OCI-LY3 (cell line): ENCODE measurements around the gene CACTIN.
A peak's percentile ranks its signal among the peaks of the same experiment; 100 is the strongest.
"Not testable (repeated sequence)": the region's sequence is repeated elsewhere in the genome, so short reads cannot be mapped to it uniquely, and the experiment has no call there.

Experiments
- H2AFZ ChIP-seq: fragments of 200-600, 300-600 bp; shearing (Covaris generic); 2 replicates; pipeline ENCODE4 v1.6.0; 2014; ENCODE audit warnings: antibody characterized with exemption, low read depth, low read length
- H3K27ac ChIP-seq: fragments of 200-600, 300-600 bp; sonication (generic); 2 replicates; pipeline ENCODE4 v1.5.1; 2014; ENCODE audit warnings: mild to moderate bottlenecking, low read length, moderate library complexity, mixed read lengths
- H3K27me3 ChIP-seq: fragments of 200-600, 300-600 bp; sonication (generic); 2 replicates; pipeline ENCODE4 v1.6.1; 2014; ENCODE audit warnings: low read depth, low read length, mixed read lengths
- H3K36me3 ChIP-seq: fragments of 200-600, 300-600 bp; sonication (generic); replicated peaks from 2 replicates; pipeline ENCODE3; 2014; ENCODE audit warnings: low read depth, low read length, mixed read lengths
- H3K4me1 ChIP-seq: fragments of 300-600, 200-600 bp; sonication (generic); 2 replicates; pipeline ENCODE4 v1.6.1; 2014; ENCODE audit warnings: low read length, mixed read lengths
- H3K4me2 ChIP-seq: fragments of 200-600, 300-600 bp; sonication (generic); 2 replicates; pipeline ENCODE4 v1.6.1; 2014; ENCODE audit warnings: low read length, mixed read lengths
- H3K4me3 ChIP-seq: fragments of 300-600, 200-600 bp; sonication (generic); 2 replicates; pipeline ENCODE4 v1.5.1; 2014; ENCODE audit warnings: antibody characterized with exemption, mild to moderate bottlenecking, low read length, moderate library complexity
- H3K79me2 ChIP-seq: fragments of 300-600, 200-600 bp; shearing (Covaris generic); 2 replicates; pipeline ENCODE4 v1.6.1; 2014; ENCODE audit warnings: mild to moderate bottlenecking, low read length, mixed read lengths
- H3K9ac ChIP-seq: fragments of 300-600, 200-600 bp; shearing (Covaris generic); 2 replicates; pipeline ENCODE4 v1.6.0; 2014; ENCODE audit warnings: mild to moderate bottlenecking, low read length, moderate library complexity
- H3K9me3 ChIP-seq: fragments of 200-600, 300-600 bp; shearing (Covaris generic); 2 replicates; pipeline ENCODE4 v1.6.1; 2014; ENCODE audit warnings: low read length, mixed read lengths; ENCODE audit not compliant: insufficient read depth
- H4K20me1 ChIP-seq: fragments of 200-600, 300-600 bp; sonication (generic); 2 replicates; pipeline ENCODE4 v1.6.1; 2016; ENCODE audit warnings: low read length, mixed read lengths; ENCODE audit not compliant: insufficient read depth
- CTCF ChIP-seq: fragments of 200-600, 300-600 bp; sonication (generic); IDR thresholded peaks from 2 replicates; pipeline ENCODE4 v1.5.1; 2014; ENCODE audit warnings: antibody characterized with exemption, low read length, low read depth
- EZH2phosphoT487 ChIP-seq: fragments of 200-600 bp; shearing (Covaris generic); IDR thresholded peaks from 2 replicates; pipeline ENCODE4 v1.6.1; 2018; ENCODE audit warnings: antibody characterized with exemption, mixed run types, low read depth

The CACTIN gene

GRCh38 chr19:3632098-3632497, 5.5 kb upstream of the CACTIN start:
- Histone ChIP-seq H3K27me3 (no peaks in the 10 kb centered on the region), H3K4me2 (no peak overlapping the region), H3K79me2 (no peaks in the 10 kb centered on the region), H3K4me1 (peaks cover 4% of the 10 kb centered on the region), H4K20me1 (no peaks in the 10 kb centered on the region), H3K27ac (no peak overlapping the region), H3K4me3 (no peak overlapping the region), H3K9me3 (no peaks in the 10 kb centered on the region), H3K9ac (no peak overlapping the region), H2AFZ (no peak overlapping the region), H3K36me3 (peaks cover 11% of the 10 kb centered on the region)
- no peak for TF ChIP-seq EZH2phosphoT487

GRCh38 chr19:3631053-3631861, 4.7 kb upstream of the CACTIN start:
- Histone ChIP-seq H4K20me1 (peaks cover under 1% of the 10 kb centered on the region; the same call in 1 of the 2 replicates), H3K4me3 (no peak overlapping the region)
- TF ChIP-seq EZH2phosphoT487 (no peak), CTCF (no peak)

DNA sequence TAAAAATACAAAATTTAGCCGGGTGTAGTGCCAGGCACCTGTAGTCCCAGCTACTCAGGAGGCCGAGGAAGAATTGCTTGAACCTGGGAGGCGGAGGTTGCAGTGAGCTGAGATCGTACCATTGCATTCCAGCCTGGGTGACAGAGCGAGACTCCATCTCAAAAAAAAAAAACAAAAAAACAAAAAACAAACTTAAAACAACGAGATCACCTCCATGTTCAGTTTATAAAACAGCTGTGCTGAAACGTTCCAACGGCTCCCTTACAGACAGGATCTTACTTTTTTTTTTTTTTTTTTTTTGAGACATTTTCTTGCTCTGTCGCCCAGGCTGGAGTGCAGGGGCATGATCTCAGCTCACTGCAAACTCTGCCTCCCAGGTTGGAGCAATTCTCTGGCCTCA, 2.2 kb upstream of the CACTIN start:
- not testable (repeated sequence) for H3K9ac ChIP-seq, H3K9me3 ChIP-seq, H3K4me3 ChIP-seq, H3K27me3 ChIP-seq, H3K27ac ChIP-seq, H3K4me2 ChIP-seq, H2AFZ ChIP-seq
- Histone ChIP-seq H4K20me1 (peaks cover 13% of the 10 kb centered on the region; the same call in 1 of the 2 replicates), H3K4me1 (peaks cover 12% of the 10 kb centered on the region), H3K79me2 (peaks cover 28% of the 10 kb centered on the region), H3K36me3 (peaks cover 11% of the 10 kb centered on the region)

More at GRCh38 chr19:3631053-3631861, 4.7 kb upstream of the CACTIN start:
- Histone ChIP-seq H3K4me2 (no peak overlapping the region), H3K36me3 (peaks cover 11% of the 10 kb centered on the region), H3K27me3 (no peaks in the 10 kb centered on the region), H3K9me3 (no peaks in the 10 kb centered on the region), H3K79me2 (peaks cover 3% of the 10 kb centered on the region), H2AFZ (no peak overlapping the region), H3K27ac (no peak overlapping the region), H3K4me1 (peaks cover 4% of the 10 kb centered on the region), H3K9ac (no peak overlapping the region)

DNA sequence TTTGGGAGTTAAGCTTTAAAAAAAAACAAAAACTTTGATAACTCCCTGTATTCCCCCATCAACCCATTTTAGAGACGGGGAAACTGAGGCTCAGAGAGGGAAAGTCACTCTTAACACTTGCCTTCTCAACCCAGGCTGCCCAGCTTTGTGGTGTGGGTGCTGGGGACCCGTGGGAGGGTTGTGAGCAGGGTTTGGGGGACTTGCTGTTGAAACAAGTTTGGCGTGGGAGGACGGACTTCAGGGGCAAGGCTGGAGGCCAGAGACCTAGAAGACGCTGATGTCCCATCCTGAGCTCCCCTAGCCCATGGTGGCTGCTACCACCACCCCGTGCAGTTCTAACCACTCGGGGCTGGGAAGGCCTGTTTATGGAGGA, 747 bp upstream of the CACTIN start:
- H2AFZ ChIP-seq, result peak overlapping the region; percentile 35; the same call in 1 of the 2 replicates
- no peak overlapping the region for H3K27ac ChIP-seq
- H3K4me3 ChIP-seq, result peak overlapping the region; percentile 93
- peaks cover 32% of the 10 kb centered on the region for H3K79me2 ChIP-seq
- peaks cover 12% of the 10 kb centered on the region for H3K4me1 ChIP-seq
- no peak for TF ChIP-seq EZH2phosphoT487
- no peak for TF ChIP-seq CTCF
- peaks cover 13% of the 10 kb centered on the region; the same call in 1 of the 2 replicates for H4K20me1 ChIP-seq
- peak overlapping the region; percentile 14; the same call in 1 of the 2 replicates for H3K9ac ChIP-seq
- H3K36me3 ChIP-seq, result peaks cover 13% of the 10 kb centered on the region
- H3K9me3 ChIP-seq, result no peaks in the 10 kb centered on the region
- peak overlapping the region; percentile 99 for H3K4me2 ChIP-seq
- H3K27me3 ChIP-seq, result no peaks in the 10 kb centered on the region

GRCh38 chr19:3625996-3626472, 556 bp downstream of the CACTIN start:
- peaks cover 16% of the 10 kb centered on the region for H3K36me3 ChIP-seq
- no peak overlapping the region for H2AFZ ChIP-seq
- H3K9me3 ChIP-seq, result no peaks in the 10 kb centered on the region
- H3K79me2 ChIP-seq, result peaks cover 32% of the 10 kb centered on the region
- peaks cover 13% of the 10 kb centered on the region; the same call in 1 of the 2 replicates for H4K20me1 ChIP-seq
- H3K4me2 ChIP-seq, result peak overlapping the region; percentile 99
- TF ChIP-seq EZH2phosphoT487 (no peak), CTCF (no peak)
- no peaks in the 10 kb centered on the region for H3K27me3 ChIP-seq
- H3K4me1 ChIP-seq, result peaks cover 12% of the 10 kb centered on the region
- peak overlapping the region; percentile 93 for H3K4me3 ChIP-seq
- peak overlapping the region; percentile 76 for H3K9ac ChIP-seq
- H3K27ac ChIP-seq, result 0 out of 2 replicates have a peak overlapping the region, but pooled peaks have one; percentile 72
